Fibroblast of lung (primary cell): ENCODE measurements around the gene CYBA. TPM values are rescaled to one million over a fixed set of nuclear protein-coding genes. Genes with fewer than 3 reads are reported as not detected.

Experiments used
- DNase-seq, 2 donors: peaks; one replicate each; pipeline versions ENCODE4 v3.0.0 to v3.0.0-alpha.2; 2010; ENCODE audit warnings: low read depth in 2 of 2
- H2AFZ ChIP-seq: 2 replicates; pipeline ENCODE4 v1.5.1; 2012; ENCODE audit warnings: low read length, control low read depth, inconsistent platforms
- H3K27ac ChIP-seq: 2 replicates; pipeline ENCODE4 v1.5.1; 2011; ENCODE audit warnings: low read length, control low read depth; ENCODE audit not compliant: insufficient read depth
- H3K27me3 ChIP-seq: 2 replicates; pipeline ENCODE4 v1.5.1; 2011; ENCODE audit warnings: mild to moderate bottlenecking, low read length; ENCODE audit not compliant: control insufficient read depth, insufficient read depth
- H3K36me3 ChIP-seq: 2 replicates; pipeline ENCODE4 v1.5.1; 2011; ENCODE audit warnings: low read length; ENCODE audit not compliant: control insufficient read depth, insufficient read depth
- H3K4me1 ChIP-seq: 2 replicates; pipeline ENCODE4 v1.5.1; 2011; ENCODE audit warnings: low read length; ENCODE audit not compliant: control insufficient read depth, insufficient read depth; ENCODE audit errors: extremely low read depth
- H3K4me2 ChIP-seq: 2 replicates; pipeline ENCODE4 v1.5.1; 2011; ENCODE audit warnings: low read length, control low read depth; ENCODE audit not compliant: insufficient read depth; ENCODE audit errors: extremely low read depth
- H3K4me3 ChIP-seq, 4 experiments: fragments of 200-600 bp in 1 of 4; sonication (generic) in 1 of 4; replicated peaks in 1 of 4; 2 replicates each; pipeline ENCODE4 v1.5.1; 2011 to 2016; ENCODE audit warnings: low read length in 4 of 4, low read depth in 3 of 4, mild to moderate bottlenecking in 3 of 4, control low read depth in 2 of 4, inconsistent platforms in 1 of 4, mixed read lengths in 1 of 4; ENCODE audit not compliant: insufficient read depth in 1 of 4; ENCODE audit errors: control extremely low read depth in 1 of 4
- H3K79me2 ChIP-seq: 2 replicates; pipeline ENCODE4 v1.5.1; 2012; ENCODE audit warnings: mild to moderate bottlenecking, low read length, inconsistent platforms; ENCODE audit not compliant: control insufficient read depth, insufficient read depth
- H3K9ac ChIP-seq: 2 replicates; pipeline ENCODE4 v1.5.1; 2011; ENCODE audit warnings: mild to moderate bottlenecking, low read length, control low read depth; ENCODE audit not compliant: insufficient read depth
- H3K9me3 ChIP-seq: 2 replicates; pipeline ENCODE4 v1.5.1; 2012; ENCODE audit warnings: low read depth, low read length; ENCODE audit not compliant: control insufficient read depth, insufficient read depth
- H4K20me1 ChIP-seq: 2 replicates; pipeline ENCODE4 v1.5.1; 2011; ENCODE audit warnings: low read length; ENCODE audit not compliant: control insufficient read depth, insufficient read depth; ENCODE audit errors: extremely low read depth
- EZH2 ChIP-seq: IDR thresholded peaks from 2 replicates; pipeline ENCODE4 v1.5.1; 2012; ENCODE audit warnings: low read length, control low read depth, mild to moderate bottlenecking; ENCODE audit errors: missing control alignments
- polyA plus RNA-seq, 2 donors: library from polyadenylated mRNA; depleted of rRNA in 1 of 2; stranded (reverse) in 1 of 2; unstranded in 1 of 2; fragments of >200 nt; gene quantifications; 2 replicates each; pipeline ENCODE4 v1.2.1, GENCODE V29; 2011 to 2012; ENCODE audit warnings: missing spikeins in 1 of 2
- total RNA-seq: library from RNA; depleted of rRNA; stranded (reverse); fragments of >200 nt; gene quantifications from 2 replicates; pipeline ENCODE4 v1.2.1, GENCODE V29; 2014
- TF ChIP-seq, protein P1 (sequence below), 2 donors: IDR thresholded peaks in 1 of 2; conservative IDR thresholded peaks in 1 of 2; 1 replicate in 1 of 2; 2 replicates in 1 of 2; pipeline ENCODE4 v1.5.1; 2011 to 2012; ENCODE audit warnings: low read length in 2 of 2, control low read depth in 1 of 2, inconsistent platforms in 1 of 2, low read depth in 1 of 2, mild to moderate bottlenecking in 1 of 2

Gene CYBA
- total and polyA plus RNA-seq, 2 donors (not counting 1 experiment from before 2014, with no cell fraction given), result 74.7 to 124 TPM

DNA sequence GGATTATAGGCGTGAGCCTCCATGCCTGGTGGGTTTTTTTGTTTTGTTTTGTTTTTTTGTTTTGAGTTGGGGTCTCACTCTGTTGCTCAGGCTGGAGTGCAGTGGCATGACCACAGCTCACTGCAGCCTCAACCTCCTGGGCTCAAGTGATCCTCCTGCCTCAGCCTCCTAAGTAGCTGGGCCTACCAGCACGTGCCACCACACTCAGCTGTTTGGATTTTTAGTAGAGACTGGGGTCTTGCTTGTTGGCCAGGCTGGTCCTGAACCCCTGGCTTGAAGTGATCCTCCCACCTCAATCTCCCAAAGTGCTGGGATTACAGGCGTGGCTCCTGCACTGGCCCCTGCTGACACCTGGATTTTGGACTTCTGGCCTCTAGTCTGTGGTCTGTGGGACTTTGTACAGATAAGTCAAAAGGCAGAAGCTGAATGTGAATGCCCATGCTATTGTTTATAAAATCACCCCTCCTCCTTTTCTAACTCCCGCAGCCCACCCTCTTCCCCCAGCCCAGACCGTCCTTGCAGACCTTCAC is 29.8 kb upstream of the CYBA start:
- Histone ChIP-seq H3K79me2 (no peaks in the 10 kb centered on the region), H3K9me3 (no peaks in the 10 kb centered on the region), H3K4me1 (peaks cover 8% of the 10 kb centered on the region), H3K4me2 (no peak overlapping the region), H3K36me3 (no peaks in the 10 kb centered on the region), H3K4me3 (no peak overlapping the region), H3K27me3 (peaks cover 4% of the 10 kb centered on the region), H3K9ac (no peak overlapping the region), H3K27ac (no peak overlapping the region), H4K20me1 (no peaks in the 10 kb centered on the region), H2AFZ (no peak overlapping the region)
- no peak for DNase-seq
- TF ChIP-seq EZH2, result no peak
- TF ChIP-seq, protein P1, sequence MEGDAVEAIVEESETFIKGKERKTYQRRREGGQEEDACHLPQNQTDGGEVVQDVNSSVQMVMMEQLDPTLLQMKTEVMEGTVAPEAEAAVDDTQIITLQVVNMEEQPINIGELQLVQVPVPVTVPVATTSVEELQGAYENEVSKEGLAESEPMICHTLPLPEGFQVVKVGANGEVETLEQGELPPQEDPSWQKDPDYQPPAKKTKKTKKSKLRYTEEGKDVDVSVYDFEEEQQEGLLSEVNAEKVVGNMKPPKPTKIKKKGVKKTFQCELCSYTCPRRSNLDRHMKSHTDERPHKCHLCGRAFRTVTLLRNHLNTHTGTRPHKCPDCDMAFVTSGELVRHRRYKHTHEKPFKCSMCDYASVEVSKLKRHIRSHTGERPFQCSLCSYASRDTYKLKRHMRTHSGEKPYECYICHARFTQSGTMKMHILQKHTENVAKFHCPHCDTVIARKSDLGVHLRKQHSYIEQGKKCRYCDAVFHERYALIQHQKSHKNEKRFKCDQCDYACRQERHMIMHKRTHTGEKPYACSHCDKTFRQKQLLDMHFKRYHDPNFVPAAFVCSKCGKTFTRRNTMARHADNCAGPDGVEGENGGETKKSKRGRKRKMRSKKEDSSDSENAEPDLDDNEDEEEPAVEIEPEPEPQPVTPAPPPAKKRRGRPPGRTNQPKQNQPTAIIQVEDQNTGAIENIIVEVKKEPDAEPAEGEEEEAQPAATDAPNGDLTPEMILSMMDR (conservative IDR thresholded peaks at IDR 0.05 in 1 of 2, IDR thresholded peaks at IDR 0.05 in 1 of 2; ENCODE audit: low read depth in 1 of 2, low read length in 2 of 2), result no peak

GRCh38 chr16:88678224-88678979 is 27.5 kb upstream of the CYBA start:
- Histone ChIP-seq H3K4me1 (no peaks in the 10 kb centered on the region), H3K27me3 (peaks cover 4% of the 10 kb centered on the region), H4K20me1 (no peaks in the 10 kb centered on the region), H3K4me2 (no peak overlapping the region), H3K4me3 (no peak overlapping the region), H3K36me3 (no peaks in the 10 kb centered on the region), H3K9me3 (no peaks in the 10 kb centered on the region), H2AFZ (no peak overlapping the region), H3K27ac (no peak overlapping the region), H3K79me2 (no peaks in the 10 kb centered on the region), H3K9ac (no peak overlapping the region)
- no peak for DNase-seq
- TF ChIP-seq, protein P1 (conservative IDR thresholded peaks at IDR 0.05 in 1 of 2, IDR thresholded peaks at IDR 0.05 in 1 of 2; ENCODE audit: low read depth in 1 of 2, low read length in 2 of 2), result no peak
- TF ChIP-seq EZH2, result no peak

DNA sequence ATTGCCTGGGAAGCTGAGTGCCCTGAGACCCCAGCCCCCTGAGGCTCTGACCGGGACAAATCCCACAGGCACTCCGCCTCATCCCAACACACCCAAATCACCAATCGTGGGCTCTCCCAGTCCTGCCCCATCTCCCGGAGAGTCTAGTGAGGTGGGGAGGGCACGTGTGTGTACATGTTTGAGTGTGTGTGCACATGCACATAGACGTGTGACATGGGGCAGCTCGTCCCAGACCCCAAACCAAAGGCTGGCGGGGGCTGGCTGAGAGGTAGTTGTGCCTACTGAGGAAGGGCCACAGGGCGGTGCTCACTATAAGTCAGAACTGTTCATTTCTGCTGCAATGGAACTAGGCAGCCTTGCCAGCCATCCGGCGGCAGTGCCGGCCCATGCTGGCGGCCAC is 26.9 kb upstream of the CYBA start:
- no peak overlapping the region for H3K4me2 ChIP-seq
- no peaks in the 10 kb centered on the region for H3K79me2 ChIP-seq
- H4K20me1 ChIP-seq, result no peaks in the 10 kb centered on the region
- H3K27ac ChIP-seq, result no peak overlapping the region
- no peak for DNase-seq
- H3K4me1 ChIP-seq, result no peaks in the 10 kb centered on the region
- H3K27me3 ChIP-seq, result peaks cover 4% of the 10 kb centered on the region
- no peaks in the 10 kb centered on the region for H3K9me3 ChIP-seq
- H2AFZ ChIP-seq, result no peak overlapping the region
- no peak for TF ChIP-seq EZH2
- TF ChIP-seq, protein P1 (conservative IDR thresholded peaks at IDR 0.05 in 1 of 2, IDR thresholded peaks at IDR 0.05 in 1 of 2; ENCODE audit: low read depth in 1 of 2, low read length in 2 of 2), result no peak
- H3K9ac ChIP-seq, result no peak overlapping the region
- H3K36me3 ChIP-seq, result no peaks in the 10 kb centered on the region
- no peak overlapping the region for H3K4me3 ChIP-seq
